AG09309 (cell line): ENCODE results near the gene CDH12.

Experiments
- DNase-seq: peaks from one replicate; pipeline ENCODE4 v3.0.0-alpha.2; 2010; ENCODE audit warnings: low read depth
- H3K4me3 ChIP-seq: 2 replicates; pipeline ENCODE4 v1.5.1; 2011; ENCODE audit warnings: mild to moderate bottlenecking, low read depth, low read length, moderate library complexity; ENCODE audit not compliant: control insufficient read depth
- TF ChIP-seq, protein P1 (sequence below): IDR thresholded peaks from 2 replicates; pipeline ENCODE4 v1.5.1; 2011; ENCODE audit warnings: mild to moderate bottlenecking, low read depth, low read length, inconsistent platforms; ENCODE audit not compliant: insufficient read depth, control insufficient read depth; ENCODE audit errors: missing control alignments

Gene CDH12

DNA sequence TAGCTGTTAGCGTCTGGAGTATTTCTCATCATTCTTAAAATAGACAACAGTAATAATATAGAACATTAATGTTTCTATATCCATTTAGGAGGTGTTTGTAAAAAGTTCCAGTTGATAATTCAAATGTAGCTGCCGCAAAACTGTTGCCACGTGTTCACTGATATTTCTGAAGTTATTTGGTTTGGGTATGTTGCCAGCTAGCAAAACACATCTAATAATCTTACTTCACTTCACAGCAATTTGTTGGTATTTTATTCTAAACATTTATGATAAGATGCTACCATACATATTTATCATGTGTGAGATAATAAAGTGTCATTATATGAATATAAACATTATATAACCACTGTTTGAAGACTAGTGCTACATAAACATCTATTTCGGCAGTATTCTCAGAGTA is 101.6 kb downstream of the CDH12 start:
- no peak for DNase-seq
- TF ChIP-seq, protein P1, sequence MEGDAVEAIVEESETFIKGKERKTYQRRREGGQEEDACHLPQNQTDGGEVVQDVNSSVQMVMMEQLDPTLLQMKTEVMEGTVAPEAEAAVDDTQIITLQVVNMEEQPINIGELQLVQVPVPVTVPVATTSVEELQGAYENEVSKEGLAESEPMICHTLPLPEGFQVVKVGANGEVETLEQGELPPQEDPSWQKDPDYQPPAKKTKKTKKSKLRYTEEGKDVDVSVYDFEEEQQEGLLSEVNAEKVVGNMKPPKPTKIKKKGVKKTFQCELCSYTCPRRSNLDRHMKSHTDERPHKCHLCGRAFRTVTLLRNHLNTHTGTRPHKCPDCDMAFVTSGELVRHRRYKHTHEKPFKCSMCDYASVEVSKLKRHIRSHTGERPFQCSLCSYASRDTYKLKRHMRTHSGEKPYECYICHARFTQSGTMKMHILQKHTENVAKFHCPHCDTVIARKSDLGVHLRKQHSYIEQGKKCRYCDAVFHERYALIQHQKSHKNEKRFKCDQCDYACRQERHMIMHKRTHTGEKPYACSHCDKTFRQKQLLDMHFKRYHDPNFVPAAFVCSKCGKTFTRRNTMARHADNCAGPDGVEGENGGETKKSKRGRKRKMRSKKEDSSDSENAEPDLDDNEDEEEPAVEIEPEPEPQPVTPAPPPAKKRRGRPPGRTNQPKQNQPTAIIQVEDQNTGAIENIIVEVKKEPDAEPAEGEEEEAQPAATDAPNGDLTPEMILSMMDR: no peak
- H3K4me3 ChIP-seq: no peak overlapping the region

DNA sequence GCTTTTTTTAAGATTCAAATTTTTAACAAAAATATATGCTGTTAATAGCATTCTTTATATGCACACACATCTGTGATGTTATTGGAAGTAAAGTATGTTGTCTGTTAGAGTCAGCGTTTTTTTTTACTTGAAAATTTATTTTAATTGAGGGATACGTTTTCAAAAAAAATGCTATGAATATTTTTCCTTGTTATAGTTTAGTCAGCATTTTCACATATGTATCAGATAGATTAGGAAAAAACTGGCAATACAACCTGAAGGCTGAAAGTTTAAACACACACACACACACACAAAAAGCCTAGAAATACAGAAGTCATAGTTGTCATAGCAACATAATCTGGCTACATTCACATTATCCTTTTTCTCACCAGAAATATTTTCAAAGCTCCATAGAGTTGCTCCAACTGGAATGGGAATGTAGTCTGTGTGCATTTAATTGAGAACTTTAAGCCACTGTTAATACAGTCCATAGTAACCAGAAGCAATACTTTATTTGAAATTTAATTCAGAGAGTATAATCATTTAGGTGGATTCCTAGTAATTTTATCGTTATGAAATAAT is 116.6 kb downstream of the CDH12 start:
- TF ChIP-seq, protein P1: no peak
- DNase-seq: no peak
- H3K4me3 ChIP-seq: no peak overlapping the region

DNA sequence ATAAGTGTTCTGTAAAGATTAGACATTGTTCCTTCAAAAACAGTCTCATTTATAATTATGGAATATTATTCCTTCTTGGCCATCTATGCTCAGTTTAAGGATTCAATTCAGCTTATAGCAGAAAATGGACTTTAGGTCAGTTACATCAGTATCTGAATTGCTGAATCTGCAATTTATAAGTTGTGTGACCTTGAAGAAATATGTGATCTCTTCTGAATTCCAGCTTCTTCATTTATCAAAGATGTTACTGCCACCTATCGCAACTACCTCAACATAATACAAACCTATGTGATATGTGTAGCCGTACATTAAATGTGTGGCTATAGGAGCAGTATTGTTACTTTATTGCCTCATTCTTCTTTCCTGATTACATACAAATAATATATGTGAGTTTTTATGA is 118.2 kb downstream of the CDH12 start:
- no peak for DNase-seq
- TF ChIP-seq, protein P1: no peak
- no peak overlapping the region for H3K4me3 ChIP-seq

DNA sequence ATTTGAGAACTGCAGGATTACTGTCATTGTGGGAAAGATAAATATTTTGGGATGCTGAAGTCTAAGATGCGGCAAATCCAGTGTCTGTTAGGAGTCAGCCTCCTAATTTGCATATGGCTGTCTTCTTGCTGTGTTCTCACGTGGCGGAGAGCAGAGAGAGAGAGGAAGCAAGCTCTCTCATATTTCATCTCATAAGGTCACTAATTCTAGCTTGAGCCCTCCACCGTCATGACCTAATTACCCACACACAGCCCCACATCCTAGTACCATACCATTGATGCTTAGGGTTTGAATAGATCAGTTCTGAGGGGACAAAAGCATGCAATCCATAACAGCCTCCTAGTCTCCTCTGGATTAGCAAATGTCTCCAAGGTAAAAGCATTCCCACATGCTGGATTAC is 124.5 kb downstream of the CDH12 start:
- TF ChIP-seq, protein P1: no peak
- no peak for DNase-seq
- no peak overlapping the region for H3K4me3 ChIP-seq

DNA sequence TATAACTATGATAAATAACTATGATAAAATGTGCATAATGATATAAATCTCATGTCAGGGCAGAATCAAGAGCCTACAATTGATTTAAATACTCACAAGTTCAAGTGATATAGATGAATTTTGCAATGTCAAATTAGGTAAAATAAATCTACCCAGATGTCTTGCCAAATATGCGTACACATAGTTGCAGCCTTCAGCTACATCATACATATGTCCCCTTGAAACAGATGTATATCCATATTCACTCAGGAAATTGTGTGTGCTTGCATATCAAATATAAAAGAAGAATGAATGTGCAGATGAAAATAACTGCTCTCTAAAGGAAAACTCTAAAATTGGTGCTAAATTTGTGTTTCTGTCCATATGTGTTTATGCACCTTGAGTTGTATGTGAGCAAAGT is 130.7 kb downstream of the CDH12 start:
- TF ChIP-seq, protein P1: no peak
- no peak overlapping the region for H3K4me3 ChIP-seq
- no peak for DNase-seq

DNA sequence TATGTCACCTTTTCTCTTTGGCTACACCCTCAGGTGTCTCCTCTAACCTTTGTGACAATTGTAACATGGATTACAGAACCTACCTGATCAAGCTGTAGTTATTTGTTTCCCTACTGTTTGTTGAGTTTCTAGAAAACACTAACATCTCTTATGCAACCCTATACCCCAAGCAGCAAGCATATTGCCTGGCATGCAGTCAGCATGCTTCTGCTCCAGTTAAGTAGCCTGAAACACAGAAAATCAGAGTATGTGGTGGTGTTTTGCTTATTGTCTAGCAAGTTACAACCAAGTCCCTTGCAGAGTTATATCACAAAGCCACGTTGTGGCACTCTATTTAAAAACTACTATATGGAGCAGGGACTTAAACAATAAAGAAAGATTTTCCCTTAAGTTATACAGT is 131.1 kb downstream of the CDH12 start:
- DNase-seq: no peak
- TF ChIP-seq, protein P1: no peak
- no peak overlapping the region for H3K4me3 ChIP-seq

DNA sequence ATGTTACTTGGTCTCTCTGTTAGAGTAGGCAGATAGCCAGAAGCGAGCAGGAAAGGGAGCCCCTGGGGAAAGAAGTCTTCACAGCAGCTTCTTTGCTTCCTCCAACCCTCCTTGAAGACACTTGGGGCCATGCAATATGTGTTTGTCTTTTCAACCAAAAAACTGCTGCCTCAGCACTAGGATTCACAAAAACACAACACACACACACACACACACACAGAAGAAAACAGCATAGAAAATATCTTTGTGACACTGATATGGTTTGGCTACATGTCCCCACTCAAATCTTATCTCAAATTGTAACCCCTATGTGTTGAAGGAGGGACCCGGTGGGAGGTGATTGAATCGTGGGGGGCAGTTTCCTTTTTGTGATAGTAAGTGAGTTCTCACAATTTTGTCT is 133.3 kb downstream of the CDH12 start:
- TF ChIP-seq, protein P1: no peak
- no peak for DNase-seq
- no peak overlapping the region for H3K4me3 ChIP-seq
